Breast epithelium (tissue), 3 donors: ENCODE data around the gene P3H2.
"Not testable (repeated sequence)": the region's sequence is repeated elsewhere in the genome, so short reads cannot be mapped to it uniquely, and the experiment has no call there.

ENCODE experiments used
- POLR2AphosphoS5 ChIP-seq, 3 donors: sonication (generic); formaldehyde crosslinking; IDR thresholded peaks; one replicate each; pipeline ENCODE4 v1.6.1; 2017; ENCODE audit warnings: antibody characterized with exemption in 3 of 3
- TF ChIP-seq, protein P1 (sequence below), 3 donors: fragments of 450-650 bp; IDR thresholded peaks; one replicate each; pipeline ENCODE4 v1.5.1; 2016 to 2017; ENCODE audit warnings: antibody characterized with exemption in 3 of 3, mild to moderate bottlenecking in 3 of 3, moderate library complexity in 3 of 3

DNA sequence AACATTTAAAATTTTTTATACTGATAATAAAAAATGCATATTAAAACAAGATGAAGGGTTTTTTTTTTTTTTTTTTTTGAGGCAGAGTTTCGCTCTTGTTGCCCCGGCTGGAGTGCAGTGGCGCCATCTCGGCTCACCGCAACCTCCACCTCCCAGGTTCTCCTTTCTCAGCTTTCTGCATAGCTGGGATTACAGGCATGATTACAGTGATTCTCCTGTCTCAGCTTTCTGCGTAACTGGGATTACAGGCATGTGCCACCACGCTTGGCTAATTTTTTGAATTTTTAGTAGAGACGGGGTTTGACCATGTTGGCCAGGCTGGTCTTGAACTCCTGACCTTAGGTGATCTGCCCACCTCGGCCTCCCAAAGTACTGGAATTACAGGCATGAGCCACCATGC, 48.8 kb downstream of the P3H2 start:
- TF ChIP-seq, protein P1, sequence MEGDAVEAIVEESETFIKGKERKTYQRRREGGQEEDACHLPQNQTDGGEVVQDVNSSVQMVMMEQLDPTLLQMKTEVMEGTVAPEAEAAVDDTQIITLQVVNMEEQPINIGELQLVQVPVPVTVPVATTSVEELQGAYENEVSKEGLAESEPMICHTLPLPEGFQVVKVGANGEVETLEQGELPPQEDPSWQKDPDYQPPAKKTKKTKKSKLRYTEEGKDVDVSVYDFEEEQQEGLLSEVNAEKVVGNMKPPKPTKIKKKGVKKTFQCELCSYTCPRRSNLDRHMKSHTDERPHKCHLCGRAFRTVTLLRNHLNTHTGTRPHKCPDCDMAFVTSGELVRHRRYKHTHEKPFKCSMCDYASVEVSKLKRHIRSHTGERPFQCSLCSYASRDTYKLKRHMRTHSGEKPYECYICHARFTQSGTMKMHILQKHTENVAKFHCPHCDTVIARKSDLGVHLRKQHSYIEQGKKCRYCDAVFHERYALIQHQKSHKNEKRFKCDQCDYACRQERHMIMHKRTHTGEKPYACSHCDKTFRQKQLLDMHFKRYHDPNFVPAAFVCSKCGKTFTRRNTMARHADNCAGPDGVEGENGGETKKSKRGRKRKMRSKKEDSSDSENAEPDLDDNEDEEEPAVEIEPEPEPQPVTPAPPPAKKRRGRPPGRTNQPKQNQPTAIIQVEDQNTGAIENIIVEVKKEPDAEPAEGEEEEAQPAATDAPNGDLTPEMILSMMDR (IDR thresholded peaks at IDR 0.05) = not testable (repeated sequence)
- not testable (repeated sequence) for TF ChIP-seq POLR2AphosphoS5 (IDR thresholded peaks at IDR 0.05)
